NCI-H2107 (cell line): ENCODE measurements around the gene CCDC148.

Source experiments
- DNase-seq: peaks from one replicate; lab custom pipeline; 2025; lab: John Stamatoyannopoulos, UW

The CCDC148 gene

GRCh38 chr2:158432117-158432516 is 24.4 kb downstream of the CCDC148 start:
- no peak for DNase-seq

- DNase-seq: no peak
These were observed 42.0 kb downstream of the CCDC148 start for GRCh38 chr2:158414538-158414937.

- no peak for DNase-seq
These were observed 43.0 kb downstream of the CCDC148 start for GRCh38 chr2:158413581-158413980.

GRCh38 chr2:158412206-158412605 is 44.3 kb downstream of the CCDC148 start:
- DNase-seq: no peak

GRCh38 chr2:158411748-158412147 is 44.8 kb downstream of the CCDC148 start:
- DNase-seq: no peak

GRCh38 chr2:158410132-158410531 is 46.4 kb downstream of the CCDC148 start:
- no peak for DNase-seq

GRCh38 chr2:158407031-158407430 is 49.5 kb downstream of the CCDC148 start:
- no peak for DNase-seq

GRCh38 chr2:158405341-158405740 is 51.2 kb downstream of the CCDC148 start:
- no peak for DNase-seq

- no peak for DNase-seq
These were observed 53.3 kb downstream of the CCDC148 start for GRCh38 chr2:158403237-158403636.

- DNase-seq: no peak
These were observed 53.9 kb downstream of the CCDC148 start for GRCh38 chr2:158402665-158403064.

GRCh38 chr2:158395166-158395565 is 61.4 kb downstream of the CCDC148 start:
- no peak for DNase-seq

GRCh38 chr2:158394453-158394852 is 62.1 kb downstream of the CCDC148 start:
- DNase-seq: no peak

GRCh38 chr2:158393886-158394285 is 62.7 kb downstream of the CCDC148 start:
- no peak for DNase-seq

- DNase-seq: no peak
These were observed 63.9 kb downstream of the CCDC148 start for GRCh38 chr2:158392687-158393086.

- no peak for DNase-seq
These were observed 64.7 kb downstream of the CCDC148 start for GRCh38 chr2:158391876-158392275.

GRCh38 chr2:158391361-158391760 is 65.2 kb downstream of the CCDC148 start:
- DNase-seq: no peak

GRCh38 chr2:158388159-158388558 is 68.4 kb downstream of the CCDC148 start:
- DNase-seq: no peak

- DNase-seq: no peak
These were observed 70.9 kb downstream of the CCDC148 start for GRCh38 chr2:158385646-158386045.

GRCh38 chr2:158381978-158382377 is 74.6 kb downstream of the CCDC148 start:
- no peak for DNase-seq

GRCh38 chr2:158381205-158381604 is 75.3 kb downstream of the CCDC148 start:
- no peak for DNase-seq

- DNase-seq: no peak
These were observed 75.8 kb downstream of the CCDC148 start for GRCh38 chr2:158380746-158381145.

GRCh38 chr2:158378926-158379325 is 77.6 kb downstream of the CCDC148 start:
- DNase-seq: no peak

GRCh38 chr2:158366342-158366741 is 90.2 kb downstream of the CCDC148 start:
- no peak for DNase-seq

GRCh38 chr2:158359846-158360245 is 96.7 kb downstream of the CCDC148 start:
- no peak for DNase-seq

GRCh38 chr2:158357699-158358098 is 98.9 kb downstream of the CCDC148 start:
- DNase-seq: no peak
